Measurements from ENCODE around the gene IRX4. TPM values are rescaled to one million over a fixed set of nuclear protein-coding genes. Genes with fewer than 3 reads are reported as not detected.

The IRX4 gene
- total and polyA plus RNA-seq, 4 donors = not detected

DNA sequence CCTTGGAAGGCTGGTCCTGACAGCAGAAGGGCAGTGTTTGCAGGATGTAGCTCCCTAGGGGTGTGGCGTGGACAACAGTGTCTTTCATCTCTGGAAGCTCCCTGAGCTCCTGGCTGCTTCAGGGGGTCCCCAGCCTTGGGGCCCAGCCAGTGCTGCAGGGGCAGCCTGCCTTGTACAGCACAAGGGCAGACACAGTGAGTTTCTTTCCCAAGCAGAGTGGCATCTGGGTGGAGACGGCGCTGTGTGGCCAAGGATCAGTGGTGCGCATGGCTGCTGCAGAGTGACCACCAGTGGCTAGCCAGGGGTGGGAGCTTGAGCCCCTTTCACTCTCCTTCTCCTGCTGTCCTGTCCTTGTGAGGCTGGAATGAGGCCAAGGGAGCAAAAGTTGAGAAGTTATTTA is 7.6 kb upstream of the IRX4 start (continued):
- TF ChIP-seq CTCF (IDR thresholded peaks at IDR 0.05; ENCODE audit: low read depth, low read length, missing input control) = no peak
- TF ChIP-seq, protein P1, sequence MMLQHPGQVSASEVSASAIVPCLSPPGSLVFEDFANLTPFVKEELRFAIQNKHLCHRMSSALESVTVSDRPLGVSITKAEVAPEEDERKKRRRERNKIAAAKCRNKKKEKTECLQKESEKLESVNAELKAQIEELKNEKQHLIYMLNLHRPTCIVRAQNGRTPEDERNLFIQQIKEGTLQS (IDR thresholded peaks at IDR 0.05) = no peak
- TF ChIP-seq HNF4A (conservative IDR thresholded peaks at IDR 0.05) = no peak

- Histone ChIP-seq H3K4me3 (ENCODE audit: low read depth in 1 of 3, low read length in 3 of 3) (no peak overlapping the region), H3K27ac (ENCODE audit: low read depth in 1 of 2, low read length in 2 of 2) (no peak overlapping the region), H3K36me3 (ENCODE audit: control insufficient read depth in 4 of 4, insufficient read depth in 3 of 4, low read depth in 1 of 4, low read length in 3 of 4) (no peaks in the 10 kb centered on the region), H3K9ac (ENCODE audit: low read depth in 1 of 2, low read length in 2 of 2) (no peak overlapping the region), H3K27me3 (ENCODE audit: control insufficient read depth in 4 of 4, insufficient read depth in 4 of 4, low read length in 3 of 4) (peaks cover 3 to 33% (median 4%) of the 10 kb centered on the region in 4 donors), H3K4me1 (ENCODE audit: control insufficient read depth in 4 of 4, insufficient read depth in 4 of 4, low read length in 3 of 4) (peaks cover 0 to 2% (median 0%) of the 10 kb centered on the region in 4 donors), H3K9me3 (ENCODE audit: control insufficient read depth in 4 of 4, low read length in 3 of 4) (no peaks in the 10 kb centered on the region)
- DNase-seq (ENCODE audit: low spot score) = no peak
- no peak for TF ChIP-seq HNF4A (conservative IDR thresholded peaks at IDR 0.05)
- no peak for TF ChIP-seq RXRA (IDR thresholded peaks at IDR 0.05)
- TF ChIP-seq CTCF (IDR thresholded peaks at IDR 0.05; ENCODE audit: low read depth, low read length, missing input control) = no peak
- no peak for TF ChIP-seq FOXA2 (IDR thresholded peaks at IDR 0.05)
- TF ChIP-seq TAF1 (conservative IDR thresholded peaks at IDR 0.05) = no peak
- no peak for TF ChIP-seq REST (IDR thresholded peaks at IDR 0.05)
- TF ChIP-seq NR2F2 (IDR thresholded peaks at IDR 0.05) = no peak
- no peak for TF ChIP-seq FOXA1 (IDR thresholded peaks at IDR 0.05)
- 51% methylated on average over 13 of the region's 13 CpGs for WGBS
Measured at GRCh38 chr5:1889321-1890065, 6.8 kb upstream of the IRX4 start.

DNA sequence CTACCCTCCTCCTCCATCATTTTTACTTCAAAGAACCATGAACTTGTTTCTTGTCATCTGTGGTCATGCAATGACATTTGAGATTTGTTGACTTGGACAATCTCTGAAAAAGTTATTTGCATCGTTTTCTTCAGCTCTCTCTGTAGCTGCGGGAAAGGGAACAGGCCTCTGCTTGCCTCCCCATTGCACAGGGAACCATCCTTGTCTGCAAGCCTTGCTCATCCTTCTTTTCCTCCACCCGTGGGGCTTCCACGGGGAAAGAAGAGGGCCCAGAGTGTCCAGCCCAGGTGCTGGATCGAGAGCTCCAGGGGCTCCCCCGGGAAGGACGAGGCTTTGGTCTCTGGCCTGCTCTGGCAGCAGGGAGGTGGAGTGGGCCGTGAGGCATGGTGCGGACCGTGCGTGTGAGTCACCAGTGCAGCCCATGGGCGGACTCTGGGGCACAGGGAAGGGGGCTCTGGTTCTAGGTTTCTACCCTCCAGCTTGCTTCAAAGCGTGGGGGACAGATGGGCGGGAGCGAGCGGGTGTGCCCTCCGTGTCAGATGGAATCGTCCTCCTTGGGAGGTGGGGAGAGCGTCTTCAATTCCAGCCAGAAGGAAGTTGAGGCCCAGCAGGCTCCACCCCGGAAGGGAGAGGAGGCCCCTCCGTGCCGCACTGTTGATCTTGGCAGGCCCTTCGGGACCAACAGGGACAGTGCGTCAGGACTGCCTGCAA is 6.0 kb upstream of the IRX4 start:
- H3K4me3 ChIP-seq (ENCODE audit: low read depth in 1 of 3, low read length in 3 of 3) = no peak overlapping the region
- no peaks in the 10 kb centered on the region for H3K9me3 ChIP-seq (ENCODE audit: control insufficient read depth in 4 of 4, low read length in 3 of 4)
- no peak for TF ChIP-seq TAF1 (conservative IDR thresholded peaks at IDR 0.05)
- TF ChIP-seq SP1 (IDR thresholded peaks at IDR 0.05) = no peak
- peaks cover 3 to 37% (median 6%) of the 10 kb centered on the region in 4 donors for H3K27me3 ChIP-seq (ENCODE audit: control insufficient read depth in 4 of 4, insufficient read depth in 4 of 4, low read length in 3 of 4)
- H3K36me3 ChIP-seq (ENCODE audit: control insufficient read depth in 4 of 4, insufficient read depth in 3 of 4, low read depth in 1 of 4, low read length in 3 of 4) = no peaks in the 10 kb centered on the region
- peaks cover 0 to 7% (median 4%) of the 10 kb centered on the region in 4 donors for H3K4me1 ChIP-seq (ENCODE audit: control insufficient read depth in 4 of 4, insufficient read depth in 4 of 4, low read length in 3 of 4)
- no peak overlapping the region for H3K9ac ChIP-seq (ENCODE audit: low read depth in 1 of 2, low read length in 2 of 2)
- no peak overlapping the region for H3K27ac ChIP-seq (ENCODE audit: low read depth in 1 of 2, low read length in 2 of 2)
- WGBS = 63% methylated on average over 24 of the region's 24 CpGs
- DNase-seq (ENCODE audit: low spot score) = no peak
